A549 (cell line): ENCODE results near the gene POLD4. TPM values are rescaled to one million over a fixed set of nuclear protein-coding genes. Genes with fewer than 3 reads are reported as not detected.

Source experiments
- ATAC-seq, 2 experiments: fragments of 200-7000 bp in 1 of 2; fragments of >200 bp in 1 of 2; cut with Nextera tagmentation in 1 of 2; cut with Tn5 transposase in 1 of 2; 3 replicates each; pipeline versions ENCODE4 v1.8.0 to v1.9.1; 2018 to 2020; ENCODE audit warnings: mild to moderate bottlenecking in 1 of 2, moderate library complexity in 1 of 2
- CTCF ChIA-PET: fragments of 300-600 bp; sonication (Branson Sonifier 250); formaldehyde crosslinking; extraction: SDS; loops from one replicate; lab custom pipeline; 2021; ENCODE audit warnings: antibody characterized with exemption, inconsistent platforms; lab: Yijun Ruan, JAX
- POLR2A ChIA-PET: fragments of 350-600 bp; formaldehyde crosslinking; extraction: SDS; loops from one replicate; lab custom pipeline; 2021; ENCODE audit warnings: antibody characterized with exemption, inconsistent platforms; lab: Yijun Ruan, JAX
- DNase-seq, 2 experiments: peaks; one replicate each; pipeline versions ENCODE4 v3.0.0 to v3.0.0-alpha.2; 2011 to 2016; ENCODE audit warnings: low read depth in 1 of 2, low spot score in 1 of 2
- FAIRE-seq: peaks from 2 replicates; lab custom pipeline; 2011; peaks lifted over from hg19 to GRCh38; lab: Jason Lieb, UNC
- H3K27ac ChIP-seq, 2 experiments: fragments of >200 bp; sonication (Bioruptor Twin); formaldehyde crosslinking; 3 replicates each; pipeline ENCODE4 v1.5.1; 2016 to 2017
- H3K4me1 ChIP-seq: fragments of >200 bp; sonication (Bioruptor Twin); formaldehyde crosslinking; 3 replicates; pipeline ENCODE4 v1.6.1; 2016
- H3K4me2 ChIP-seq: fragments of >200 bp; sonication (Bioruptor Twin); formaldehyde crosslinking; 3 replicates; pipeline ENCODE4 v1.6.1; 2016
- H3K4me3 ChIP-seq: fragments of >200 bp; sonication (Bioruptor Twin); formaldehyde crosslinking; 3 replicates; pipeline ENCODE4 v1.5.1; 2016
- H3K9me3 ChIP-seq: fragments of >200 bp; sonication (Bioruptor Twin); formaldehyde crosslinking; 3 replicates; pipeline ENCODE4 v1.6.1; 2016
- BCL3 ChIP-seq: fragments of >200 bp; sonication (Bioruptor Twin); formaldehyde crosslinking; IDR thresholded peaks from 3 replicates; pipeline ENCODE4 v1.6.1; 2016
- CBX2 ChIP-seq: fragments of 200-600 bp; sonication (generic); IDR thresholded peaks from 2 replicates; pipeline ENCODE4 v1.6.1; 2016; ENCODE audit warnings: low read depth, mild to moderate bottlenecking, borderline replicate concordance
- CBX8 ChIP-seq: fragments of 200-600 bp; sonication (generic); IDR thresholded peaks from 2 replicates; pipeline ENCODE4 v1.6.1; 2016
- CHD2 ChIP-seq: fragments of 150-350 bp; IDR thresholded peaks from 2 replicates; pipeline ENCODE4 v1.6.1; 2014; ENCODE audit warnings: low read length; ENCODE audit not compliant: partially characterized antibody
- EHF ChIP-seq: fragments of 250-450 bp; sonication (Bioruptor Pico); IDR thresholded peaks from 2 replicates; pipeline ENCODE4 v1.5.0; 2020; ENCODE audit warnings: mild to moderate bottlenecking
- ESRRA ChIP-seq: fragments of 150-350 bp; IDR thresholded peaks from 2 replicates; pipeline ENCODE4 v1.6.1; 2014; ENCODE audit warnings: mild to moderate bottlenecking, low read length, borderline replicate concordance
- FOSL2 ChIP-seq, 2 experiments: fragments of 450-650 bp in 1 of 2; fragments of >200 bp in 1 of 2; sonication (Bioruptor Twin) in 1 of 2; formaldehyde crosslinking; IDR thresholded peaks; 2 replicates each; pipeline versions ENCODE4 v1.5.0 to v1.6.1; 2016 to 2020; ENCODE audit warnings: mild to moderate bottlenecking in 1 of 2, moderate library complexity in 1 of 2
- JUN ChIP-seq, 2 experiments: fragments of >200 bp; sonication (Bioruptor Twin); formaldehyde crosslinking; IDR thresholded peaks; 2 replicates in 1 of 2; 3 replicates in 1 of 2; pipeline ENCODE4 v1.6.1; 2016 to 2017
- JUNB ChIP-seq: fragments of >200 bp; sonication (Bioruptor Twin); formaldehyde crosslinking; IDR thresholded peaks from 2 replicates; pipeline ENCODE4 v1.6.1; 2016
- KDM5A ChIP-seq: fragments of 200-600 bp; sonication (generic); IDR thresholded peaks from 2 replicates; pipeline ENCODE4 v1.6.1; 2016; ENCODE audit warnings: antibody characterized with exemption, mild to moderate bottlenecking
- MAX ChIP-seq: IDR thresholded peaks from 2 replicates; pipeline ENCODE4 v1.6.1; 2012
- NR3C1 ChIP-seq: fragments of >200 bp; sonication (Bioruptor Twin); formaldehyde crosslinking; IDR thresholded peaks from 3 replicates; pipeline ENCODE4 v1.6.1; 2017
- POLR2AphosphoS2 ChIP-seq: conservative IDR thresholded peaks from 2 replicates; pipeline ENCODE4 v1.6.1; 2012; ENCODE audit warnings: low read length, improper control_type of control experiment, inconsistent platforms
- RNF2 ChIP-seq: fragments of 200-600 bp; sonication (generic); IDR thresholded peaks from 2 replicates; pipeline ENCODE4 v1.6.1; 2016; ENCODE audit warnings: low read depth, mild to moderate bottlenecking, antibody characterized with exemption, moderate library complexity, borderline replicate concordance
- SMC3 ChIP-seq: fragments of >200 bp; sonication (Bioruptor Twin); formaldehyde crosslinking; IDR thresholded peaks from 3 replicates; pipeline ENCODE4 v1.6.1; 2018; ENCODE audit warnings: inconsistent platforms
- SREBF2 ChIP-seq: fragments of 450-650 bp; IDR thresholded peaks from 2 replicates; pipeline ENCODE4 v1.6.1; 2014; ENCODE audit warnings: mild to moderate bottlenecking, moderate library complexity
- TFCP2L1 ChIP-seq: fragments of 250-450 bp; sonication (Bioruptor Pico); IDR thresholded peaks from 2 replicates; pipeline ENCODE4 v1.5.0; 2021; ENCODE audit warnings: mild to moderate bottlenecking
- WGBS: methylation state at CpG from one replicate; pipeline ENCODE4 v1.1.6; 2017; ENCODE audit errors: missing lambda C conversion rate; 5-methylcytosine and 5-hydroxymethylcytosine counted together
- polyA plus RNA-seq, 4 experiments: library from polyadenylated mRNA; depleted of rRNA in 3 of 4; stranded (reverse); fragments of >200 nt; fragmentation: RNase III in 1 of 4; extraction: RNeasy Plus Mini Kit Qiagen cat#74134 plus additional on column Dnase treatment in 1 of 4; gene quantifications; 2 replicates in 3 of 4; 3 replicates in 1 of 4; pipeline ENCODE4 v1.2.3, GENCODE V29; 2011 to 2017

The POLD4 gene
- polyA plus RNA-seq, 2 of the 4 experiments (the other 2 are of a cell fraction) = 140 to 148 TPM

GRCh38 chr11:67311556-67312082, 41.7 kb downstream of the POLD4 start:
- Histone ChIP-seq H3K9me3 (no peaks in the 10 kb centered on the region), H3K4me3 (no peak overlapping the region), H3K4me2 (no peak overlapping the region), H3K27ac (no peak overlapping the region), H3K4me1 (peaks cover 8% of the 10 kb centered on the region; the same call in 2 of the 3 replicates)
- ATAC-seq (peak; percentile 56 to 66; a peak in 5 of 6 replicates), DNase-seq (no peak), FAIRE-seq (no peak)
- no peak for TF ChIP-seq RNF2
- TF ChIP-seq NR3C1 = no peak
- POLR2A ChIA-PET = interaction anchor here (1.2 to 1.3 kb wide), 2 partner anchors 8 to 23 kb away, joined by 3 read pairs; partner anchors contain the start of genes ANKRD13D and SSH3
- CTCF ChIA-PET = interaction anchor here (1.5 to 12.3 kb wide), 5 partner anchors 10 to 71 kb away, joined by 4 to 178 read pairs (median 8); partner anchors contain the start of gene ANKRD13D
- WGBS = 88% methylated on average over 13 of the region's 15 CpGs

- Histone ChIP-seq H3K4me2 (no peak overlapping the region), H3K4me1 (peaks cover 8% of the 10 kb centered on the region; the same call in 2 of the 3 replicates), H3K4me3 (no peak overlapping the region), H3K27ac (no peak overlapping the region), H3K9me3 (no peaks in the 10 kb centered on the region)
- ATAC-seq = no peak; a peak in 1 of 6 replicates
- TF ChIP-seq JUN (IDR thresholded peaks at IDR 0.05) (no peak), CHD2 (no peak)
- CTCF ChIA-PET = interaction anchor here (1.5 to 2.0 kb wide), 4 partner anchors 10 to 71 kb away, joined by 4 to 9 read pairs (median 6); partner anchors contain the start of gene ANKRD13D
- no peak for DNase-seq
- WGBS = 90% methylated on average over 18 of the region's 18 CpGs
- FAIRE-seq = no peak
- POLR2A ChIA-PET = interaction anchor here (1.2 to 1.3 kb wide), 2 partner anchors 8 to 23 kb away, joined by 3 read pairs; partner anchors contain the start of genes ANKRD13D and SSH3
Measured at GRCh38 chr11:67311051-67311555, 42.2 kb downstream of the POLD4 start.

DNA sequence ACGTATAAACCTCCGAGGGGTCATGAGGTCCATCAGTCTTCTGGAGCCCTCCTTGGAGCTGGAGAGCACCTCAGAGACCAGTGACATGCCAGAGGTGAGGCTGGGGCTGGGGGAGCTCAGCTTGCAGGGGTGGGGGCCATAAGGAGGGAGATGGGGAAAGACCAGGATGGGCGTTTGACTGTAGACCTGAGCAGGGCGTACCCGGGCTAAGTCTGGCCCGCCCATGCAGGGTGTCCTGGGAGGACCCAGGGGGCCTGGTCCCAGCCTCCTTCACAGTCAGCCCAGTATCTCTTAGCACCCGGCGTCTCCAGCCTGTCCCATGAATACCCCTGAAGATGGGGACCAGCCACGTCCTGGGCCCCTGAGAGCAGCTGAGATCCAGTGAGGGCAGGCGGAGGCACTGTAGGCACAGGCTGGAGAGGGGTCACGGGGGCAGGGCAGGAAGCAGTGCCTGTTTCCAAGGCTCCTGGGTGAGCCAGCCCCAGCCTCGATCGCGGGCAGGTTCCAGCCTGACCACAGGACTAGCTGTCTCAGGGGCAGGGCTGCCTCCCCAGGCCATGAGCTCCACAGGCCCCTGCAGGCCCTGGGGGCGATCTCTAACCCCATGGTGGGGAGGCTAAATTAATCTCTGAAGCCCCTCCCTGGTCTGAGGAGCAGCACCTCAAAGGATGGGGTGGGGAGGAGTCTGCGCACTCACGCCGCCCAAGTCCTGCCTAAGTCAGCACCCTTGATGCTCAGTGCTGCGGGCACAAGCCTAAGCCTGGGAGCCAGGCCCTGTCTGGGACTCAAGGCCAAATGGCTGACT, 42.9 kb downstream of the POLD4 start:
- Histone ChIP-seq H3K4me3 (no peak overlapping the region), H3K9me3 (no peaks in the 10 kb centered on the region), H3K27ac (no peak overlapping the region), H3K4me2 (no peak overlapping the region), H3K4me1 (peaks cover 8% of the 10 kb centered on the region; the same call in 2 of the 3 replicates)
- ChIA-PET CTCF (interaction anchor here (1.5 to 2.0 kb wide), 3 partner anchors 9 to 72 kb away, joined by 4 to 9 read pairs (median 8); no protein-coding TSS in a partner anchor), POLR2A (no interaction called here)
- TF ChIP-seq BCL3 (no peak), CBX2 (no peak), JUNB (no peak), KDM5A (no peak), TFCP2L1 (CRISPR knock-in tag) (no peak), SMC3 (no peak), FOSL2 (IDR thresholded peaks at IDR 0.05) (no peak), FOSL2 (CRISPR knock-in tag; IDR thresholded peaks at IDR 0.05) (no peak), RNF2 (no peak)
- no peak for ATAC-seq
- DNase-seq = no peak
- 93% methylated on average over 18 of the region's 19 CpGs for WGBS
- no peak for FAIRE-seq

- no peak overlapping the region for H3K27ac ChIP-seq
- DNase-seq (no peak), ATAC-seq (no peak), FAIRE-seq (no peak)
- no peaks in the 10 kb centered on the region for H3K9me3 ChIP-seq
- TF ChIP-seq SREBF2 (no peak), BCL3 (no peak), EHF (CRISPR knock-in tag) (no peak), POLR2AphosphoS2 (no peak), CBX8 (no peak), MAX (no peak), ESRRA (no peak)
- 93% methylated on average over 3 of the region's 14 CpGs for WGBS
- no peak overlapping the region for H3K4me2 ChIP-seq
- POLR2A ChIA-PET = no interaction called here
- CTCF ChIA-PET = interaction anchor here (0.9 to 3.6 kb wide), 5 partner anchors 8 to 73 kb away, joined by 3 to 33 read pairs (median 8); no protein-coding TSS in a partner anchor
- peaks cover 12% of the 10 kb centered on the region; the same call in 2 of the 3 replicates for H3K4me1 ChIP-seq
- H3K4me3 ChIP-seq = no peak overlapping the region
Measured at GRCh38 chr11:67309661-67310061, 43.7 kb downstream of the POLD4 start.
